ENCODE measurements around the gene TUBB. TPM values are rescaled to one million over a fixed set of nuclear protein-coding genes. Genes with fewer than 3 reads are reported as not detected.
"Not testable (repeated sequence)": the region's sequence is repeated elsewhere in the genome, so short reads cannot be mapped to it uniquely, and the experiment has no call there.

TUBB gene
- total RNA-seq, 2 experiments from 2014 or later = 1,162 to 1,172 TPM

DNA sequence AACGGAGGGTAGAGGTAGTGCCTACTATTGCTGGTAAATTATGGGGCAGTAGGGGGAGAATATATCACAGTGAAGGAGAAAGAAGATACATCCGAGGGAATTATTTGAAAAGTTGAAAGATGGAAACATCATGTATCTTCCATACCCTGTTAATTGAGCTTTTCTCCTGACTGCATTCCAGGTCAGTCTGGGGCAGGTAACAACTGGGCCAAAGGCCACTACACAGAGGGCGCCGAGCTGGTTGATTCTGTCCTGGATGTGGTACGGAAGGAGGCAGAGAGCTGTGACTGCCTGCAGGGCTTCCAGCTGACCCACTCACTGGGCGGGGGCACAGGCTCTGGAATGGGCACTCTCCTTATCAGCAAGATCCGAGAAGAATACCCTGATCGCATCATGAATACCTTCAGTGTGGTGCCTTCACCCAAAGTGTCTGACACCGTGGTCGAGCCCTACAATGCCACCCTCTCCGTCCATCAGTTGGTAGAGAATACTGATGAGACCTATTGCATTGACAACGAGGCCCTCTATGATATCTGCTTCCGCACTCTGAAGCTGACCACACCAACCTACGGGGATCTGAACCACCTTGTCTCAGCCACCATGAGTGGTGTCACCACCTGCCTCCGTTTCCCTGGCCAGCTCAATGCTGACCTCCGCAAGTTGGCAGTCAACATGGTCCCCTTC, 3.1 kb downstream of the TUBB start:
- peaks cover 53% of the 10 kb centered on the region for H3K4me1 Mint-ChIP-seq
- H3K4me3 Mint-ChIP-seq = peak overlapping the region; percentile 84
- peaks cover 73% of the 10 kb centered on the region for H3K36me3 Mint-ChIP-seq (ENCODE audit: low read depth)
- ChIA-PET CTCF (interaction anchor here (0.6 to 25.8 kb wide), 18 partner anchors 8 to 240 kb away, joined by 3 to 626 read pairs (median 8); partner anchors contain the start of genes ATAT1, C6orf136, DHX16 and FLOT1), POLR2A (interaction anchor here (0.6 to 16.4 kb wide), 13 partner anchors 8 to 190 kb away, joined by 3 to 561 read pairs (median 29); partner anchors contain the start of genes DHX16, MRPS18B, NRM and PPP1R10)
- H3K27ac Mint-ChIP-seq = peak overlapping the region; percentile 99
- not testable (repeated sequence) for DNase-seq, H3K9me3 Mint-ChIP-seq, H3K27me3 Mint-ChIP-seq

DNA sequence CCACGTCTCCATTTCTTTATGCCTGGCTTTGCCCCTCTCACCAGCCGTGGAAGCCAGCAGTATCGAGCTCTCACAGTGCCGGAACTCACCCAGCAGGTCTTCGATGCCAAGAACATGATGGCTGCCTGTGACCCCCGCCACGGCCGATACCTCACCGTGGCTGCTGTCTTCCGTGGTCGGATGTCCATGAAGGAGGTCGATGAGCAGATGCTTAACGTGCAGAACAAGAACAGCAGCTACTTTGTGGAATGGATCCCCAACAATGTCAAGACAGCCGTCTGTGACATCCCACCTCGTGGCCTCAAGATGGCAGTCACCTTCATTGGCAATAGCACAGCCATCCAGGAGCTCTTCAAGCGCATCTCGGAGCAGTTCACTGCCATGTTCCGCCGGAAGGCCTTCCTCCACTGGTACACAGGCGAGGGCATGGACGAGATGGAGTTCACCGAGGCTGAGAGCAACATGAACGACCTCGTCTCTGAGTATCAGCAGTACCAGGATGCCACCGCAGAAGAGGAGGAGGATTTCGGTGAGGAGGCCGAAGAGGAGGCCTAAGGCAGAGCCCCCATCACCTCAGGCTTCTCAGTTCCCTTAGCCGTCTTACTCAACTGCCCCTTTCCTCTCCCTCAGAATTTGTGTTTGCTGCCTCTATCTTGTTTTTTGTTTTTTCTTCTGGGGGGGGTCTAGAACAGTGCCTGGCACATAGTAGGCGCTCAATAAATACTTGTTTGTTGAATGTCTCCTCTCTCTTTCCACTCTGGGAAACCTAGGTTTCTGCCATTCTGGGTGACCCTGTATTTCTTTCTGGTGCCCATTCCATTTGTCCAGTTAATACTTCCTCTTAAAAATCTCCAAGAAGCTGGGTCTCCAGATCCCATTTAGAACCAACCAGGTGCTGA, 3.9 kb downstream of the TUBB start:
- POLR2A ChIA-PET = interaction anchor here (0.7 to 16.4 kb wide), 9 partner anchors 11 to 109 kb away, joined by 3 to 561 read pairs (median 16); partner anchors contain the start of genes DHX16 and NRM

DNA sequence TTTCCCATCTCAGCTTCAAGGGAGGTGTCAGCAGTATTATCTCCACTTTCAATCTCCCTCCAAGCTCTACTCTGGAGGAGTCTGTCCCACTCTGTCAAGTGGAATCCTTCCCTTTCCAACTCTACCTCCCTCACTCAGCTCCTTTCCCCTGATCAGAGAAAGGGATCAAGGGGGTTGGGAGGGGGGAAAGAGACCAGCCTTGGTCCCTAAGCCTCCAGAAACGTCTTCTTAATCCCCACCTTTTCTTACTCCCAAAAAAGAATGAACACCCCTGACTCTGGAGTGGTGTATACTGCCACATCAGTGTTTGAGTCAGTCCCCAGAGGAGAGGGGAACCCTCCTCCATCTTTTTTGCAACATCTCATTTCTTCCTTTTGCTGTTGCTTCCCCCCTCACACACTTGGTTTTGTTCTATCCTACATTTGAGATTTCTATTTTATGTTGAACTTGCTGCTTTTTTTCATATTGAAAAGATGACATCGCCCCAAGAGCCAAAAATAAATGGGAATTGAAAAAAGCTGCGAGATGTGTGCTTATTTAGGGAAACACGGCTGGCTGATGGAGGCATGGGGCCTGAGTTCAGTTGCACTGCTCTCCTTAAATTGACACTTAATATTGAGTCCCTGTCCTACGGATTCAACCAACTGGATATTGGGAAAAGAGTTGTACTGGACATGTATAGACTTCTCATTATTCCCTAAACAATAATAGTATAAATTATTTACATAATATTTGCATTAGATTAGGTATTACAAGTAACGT, 4.9 kb downstream of the TUBB start:
- CTCF ChIA-PET = interaction anchor here (25.8 kb wide), 1 partner anchor 47 kb away, joined by 626 read pairs; the partner anchor contains the start of gene DHX16
- H3K4me3 Mint-ChIP-seq = peak overlapping the region; percentile 33
- no peaks in the 10 kb centered on the region for H3K9me3 Mint-ChIP-seq
- H3K36me3 Mint-ChIP-seq (ENCODE audit: low read depth) = peaks cover 76% of the 10 kb centered on the region
- DNase-seq = no peak
- peaks cover 41% of the 10 kb centered on the region for H3K4me1 Mint-ChIP-seq
- peak overlapping the region; percentile 48 for H3K27ac Mint-ChIP-seq
- H3K27me3 Mint-ChIP-seq = no peaks in the 10 kb centered on the region
- POLR2A ChIA-PET = interaction anchor here (0.7 to 16.4 kb wide), 9 partner anchors 8 to 110 kb away, joined by 3 to 561 read pairs (median 8); partner anchors contain the start of genes DHX16 and MDC1

More for the DNA sequence above, 3.9 kb downstream of the TUBB start:
- peak overlapping the region; percentile 71 for H3K27ac Mint-ChIP-seq
- not testable (repeated sequence) for H3K27me3 Mint-ChIP-seq, H3K9me3 Mint-ChIP-seq, DNase-seq
- peaks cover 46% of the 10 kb centered on the region for H3K4me1 Mint-ChIP-seq
- peak overlapping the region; percentile 84 for H3K4me3 Mint-ChIP-seq
- CTCF ChIA-PET = interaction anchor here (1.0 to 25.8 kb wide), 5 partner anchors 36 to 241 kb away, joined by 3 to 626 read pairs (median 20); partner anchors contain the start of gene DHX16
- peaks cover 73% of the 10 kb centered on the region for H3K36me3 Mint-ChIP-seq (ENCODE audit: low read depth)

DNA sequence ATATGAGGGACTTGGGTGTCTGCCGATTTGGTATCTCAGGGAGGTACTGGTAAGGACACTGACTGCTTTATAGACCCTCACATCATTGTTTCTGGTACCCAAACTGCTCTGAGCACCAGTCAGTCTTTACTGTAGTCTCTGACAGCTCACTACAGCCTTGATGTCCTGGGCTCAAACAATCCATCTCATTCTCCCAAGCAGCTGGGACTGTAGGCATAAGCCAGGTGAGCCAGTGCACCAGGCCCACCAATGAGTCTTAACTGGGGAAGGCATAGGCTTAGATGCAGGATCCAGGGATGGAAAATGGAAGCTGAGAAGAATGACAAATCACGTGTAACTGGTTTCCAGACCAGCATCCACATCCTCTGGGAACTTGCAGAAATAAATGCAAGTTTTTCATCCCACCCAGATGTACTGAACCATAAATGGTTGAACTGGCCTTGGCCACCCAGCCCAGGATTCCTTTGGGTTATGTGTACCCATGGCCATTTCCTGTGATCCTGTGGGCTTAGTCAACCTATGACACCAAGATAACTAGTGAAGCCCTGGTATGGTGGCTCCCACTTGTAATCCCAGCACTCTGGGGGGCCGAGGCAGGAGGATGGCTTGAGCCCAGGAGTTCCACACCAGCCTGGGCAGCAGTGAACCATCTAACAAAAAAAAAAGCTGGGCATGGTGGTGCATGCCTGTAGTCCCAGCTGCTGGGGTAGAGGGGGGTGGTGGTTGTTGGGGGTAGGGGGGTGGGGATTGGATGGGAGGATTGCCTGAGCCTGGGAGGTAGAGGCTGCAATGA, 5.8 kb downstream of the TUBB start:
- no peaks in the 10 kb centered on the region for H3K27me3 Mint-ChIP-seq
- no peak overlapping the region for H3K4me3 Mint-ChIP-seq
- ChIA-PET POLR2A (interaction anchor here (1.1 to 16.4 kb wide), 8 partner anchors 9 to 113 kb away, joined by 3 to 561 read pairs (median 6); partner anchors contain the start of genes DHX16, IER3 and MDC1), CTCF (interaction anchor here (25.8 kb wide), 1 partner anchor 47 kb away, joined by 626 read pairs; the partner anchor contains the start of gene DHX16)
- H3K9me3 Mint-ChIP-seq = no peaks in the 10 kb centered on the region
- peaks cover 50% of the 10 kb centered on the region for H3K4me1 Mint-ChIP-seq
- peak overlapping the region; percentile 61 for H3K27ac Mint-ChIP-seq
- peaks cover 77% of the 10 kb centered on the region for H3K36me3 Mint-ChIP-seq (ENCODE audit: low read depth)
- no peak for DNase-seq

- no peak overlapping the region for H3K4me3 Mint-ChIP-seq
- H3K4me1 Mint-ChIP-seq = peaks cover 56% of the 10 kb centered on the region
- ChIA-PET POLR2A (interaction anchor here (1.1 to 16.4 kb wide), 10 partner anchors 9 to 114 kb away, joined by 3 to 561 read pairs (median 5); partner anchors contain the start of genes DHX16, IER3, MDC1 and MRPS18B), CTCF (interaction anchor here (25.8 kb wide), 1 partner anchor 48 kb away, joined by 626 read pairs; the partner anchor contains the start of gene DHX16)
- no peak for DNase-seq
- H3K9me3 Mint-ChIP-seq = no peaks in the 10 kb centered on the region
- H3K36me3 Mint-ChIP-seq (ENCODE audit: low read depth) = peaks cover 70% of the 10 kb centered on the region
- H3K27me3 Mint-ChIP-seq = no peaks in the 10 kb centered on the region
- peak overlapping the region; percentile 29 for H3K27ac Mint-ChIP-seq
These were observed 6.6 kb downstream of the TUBB start for GRCh38 chr6:30726506-30727413.

GRCh38 chr6:30727920-30728553, 7.9 kb downstream of the TUBB start:
- ChIA-PET POLR2A (interaction anchor here (0.6 to 16.4 kb wide), 6 partner anchors 9 to 85 kb away, joined by 3 to 561 read pairs (median 6); partner anchors contain the start of genes DHX16 and MDC1), CTCF (interaction anchor here (1.5 to 25.8 kb wide), 2 partner anchors 50 to 246 kb away, joined by 5 to 626 read pairs; partner anchors contain the start of gene DHX16)
- Mint-ChIP-seq H3K27ac (peak overlapping the region; percentile 44), H3K27me3 (no peaks in the 10 kb centered on the region), H3K36me3 (ENCODE audit: low read depth) (peaks cover 67% of the 10 kb centered on the region), H3K4me1 (peaks cover 61% of the 10 kb centered on the region), H3K4me3 (no peak overlapping the region), H3K9me3 (no peaks in the 10 kb centered on the region)
- no peak for DNase-seq

- H3K9me3 Mint-ChIP-seq = no peaks in the 10 kb centered on the region
- H3K4me3 Mint-ChIP-seq = peak overlapping the region; percentile 35
- no peaks in the 10 kb centered on the region for H3K27me3 Mint-ChIP-seq
- ChIA-PET POLR2A (interaction anchor here (0.6 to 16.4 kb wide), 26 partner anchors 9 to 249 kb away, joined by 3 to 561 read pairs (median 5); partner anchors contain the start of genes DHX16, IER3, MDC1 and MRPS18B), CTCF (interaction anchor here (0.6 to 25.8 kb wide), 57 partner anchors 9 to 361 kb away, joined by 3 to 626 read pairs (median 5); partner anchors contain the start of genes ABCF1, ATAT1, C6orf136 and DHX16)
- peak; percentile 90 for DNase-seq
- peaks cover 44% of the 10 kb centered on the region for H3K4me1 Mint-ChIP-seq
- H3K27ac Mint-ChIP-seq = peak overlapping the region; percentile 55
- H3K36me3 Mint-ChIP-seq (ENCODE audit: low read depth) = peaks cover 54% of the 10 kb centered on the region
These were observed 10.7 kb downstream of the TUBB start for GRCh38 chr6:30730601-30731435.

GRCh38 chr6:30732237-30732943, 12.2 kb downstream of the TUBB start:
- DNase-seq = no peak
- ChIA-PET CTCF (interaction anchor here (1.3 to 25.8 kb wide), 14 partner anchors 10 to 355 kb away, joined by 3 to 626 read pairs (median 10); partner anchors contain the start of gene DHX16), POLR2A (interaction anchor here (1.0 to 3.3 kb wide), 6 partner anchors 9 to 190 kb away, joined by 3 to 32 read pairs (median 4); partner anchors contain the start of genes MDC1 and TUBB)
- Mint-ChIP-seq H3K4me1 (peaks cover 54% of the 10 kb centered on the region), H3K9me3 (no peaks in the 10 kb centered on the region), H3K27me3 (no peaks in the 10 kb centered on the region), H3K36me3 (ENCODE audit: low read depth) (peaks cover 59% of the 10 kb centered on the region), H3K4me3 (no peak overlapping the region), H3K27ac (no peak overlapping the region)
